ENCODE results near the gene SLC8A2.
"Not testable (repeated sequence)": the region's sequence is repeated elsewhere in the genome, so short reads cannot be mapped to it uniquely, and the experiment has no call there.

SLC8A2 gene

DNA sequence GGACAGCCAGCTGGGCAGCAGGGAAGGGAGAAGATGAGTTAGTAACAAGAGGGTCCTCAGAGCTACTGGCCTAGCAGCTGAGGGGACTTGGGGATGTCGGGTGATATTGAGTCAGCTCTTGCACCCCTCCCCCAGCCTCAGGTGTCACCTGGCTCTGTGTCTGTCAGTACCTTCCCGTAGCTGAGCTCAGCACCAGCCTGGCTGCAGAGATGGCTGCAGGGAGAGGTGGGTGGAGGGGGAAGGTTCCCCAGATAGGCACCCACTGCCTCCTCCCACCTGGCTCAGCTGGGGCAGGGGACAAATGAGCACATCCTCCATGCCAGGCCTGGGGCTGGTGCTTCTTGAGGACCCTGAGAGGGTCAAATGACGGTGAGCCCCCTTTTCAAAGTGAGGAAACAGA lies 19.2 kb upstream of the SLC8A2 start:
- peak in 1 of 10 donors; percentile 66 for DNase-seq
- intact Hi-C loops (cut with DNase I): no loop called here

DNA sequence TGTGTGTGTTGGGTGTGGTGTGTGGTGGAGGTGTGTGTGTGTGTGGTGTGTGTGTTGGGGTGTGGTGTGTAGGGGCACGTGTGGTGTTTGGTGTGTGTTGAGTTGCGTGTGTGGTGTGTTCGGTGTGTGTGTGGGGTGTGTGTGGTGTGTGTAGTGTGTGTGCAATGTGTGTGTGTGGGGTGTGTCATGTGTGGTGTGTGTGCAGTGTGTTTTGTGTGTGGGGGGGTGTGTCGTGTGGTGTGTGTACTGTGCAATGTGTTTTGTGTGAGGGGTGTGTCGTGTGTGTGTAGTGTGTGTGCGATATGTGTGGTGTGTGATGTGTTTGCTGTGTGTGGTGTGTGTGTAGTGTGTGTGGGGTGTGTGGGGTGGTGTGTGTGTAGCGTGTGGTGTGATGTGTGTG lies 18.3 kb upstream of the SLC8A2 start:
- intact Hi-C loops (cut with DNase I): no loop called here
- DNase-seq: no peak

DNA sequence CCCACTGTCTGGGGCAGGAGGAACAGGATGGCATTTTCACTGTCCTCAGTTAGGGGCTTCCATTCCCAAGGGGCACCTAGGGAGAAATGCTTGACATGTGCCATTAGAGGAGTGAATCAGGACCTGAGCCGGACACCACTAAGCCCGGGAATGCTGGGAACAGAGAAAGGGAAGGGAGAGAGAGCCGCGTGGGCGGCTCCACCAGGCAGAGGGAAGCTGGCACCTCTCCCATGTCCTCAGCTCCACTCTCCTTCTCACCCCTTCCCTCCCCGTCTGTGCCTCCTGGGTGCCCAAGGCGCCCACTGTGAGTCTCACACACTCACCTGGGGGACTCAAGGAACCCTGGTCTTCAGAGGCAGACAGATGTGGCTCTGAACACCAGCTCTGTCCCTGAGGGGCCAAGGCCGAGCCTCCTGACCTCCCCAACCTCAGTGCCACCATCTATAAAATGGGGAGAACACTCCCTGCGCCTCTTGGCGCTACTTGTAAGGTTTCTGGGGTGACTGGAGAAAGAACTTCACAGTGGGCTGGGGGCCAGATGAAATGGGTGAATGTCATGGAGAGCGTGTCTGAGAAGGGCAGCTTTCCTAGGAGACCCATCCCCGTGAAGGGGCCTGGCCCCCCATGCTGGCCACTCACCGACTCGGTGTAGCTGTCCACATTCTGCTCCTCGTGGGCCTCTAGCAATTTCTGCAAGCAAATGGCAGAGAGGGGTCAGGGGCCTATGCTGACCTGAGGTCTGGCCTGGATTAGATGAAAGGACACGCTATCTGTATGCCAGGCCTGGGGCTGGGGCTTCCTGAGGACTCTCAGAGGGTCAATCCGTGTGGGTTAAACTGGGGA lies 17.6 kb upstream of the SLC8A2 start:
- DNase-seq: peak in 2 of 10 donors; percentile 88 to 90
- intact Hi-C loops (cut with DNase I): no loop called here

- intact Hi-C loops (cut with DNase I): no loop called here
- peak in 2 of 10 donors; percentile 72 to 79 for DNase-seq
Observed at GRCh38 chr19:47487551-47488515, 16.1 kb upstream of the SLC8A2 start.

DNA sequence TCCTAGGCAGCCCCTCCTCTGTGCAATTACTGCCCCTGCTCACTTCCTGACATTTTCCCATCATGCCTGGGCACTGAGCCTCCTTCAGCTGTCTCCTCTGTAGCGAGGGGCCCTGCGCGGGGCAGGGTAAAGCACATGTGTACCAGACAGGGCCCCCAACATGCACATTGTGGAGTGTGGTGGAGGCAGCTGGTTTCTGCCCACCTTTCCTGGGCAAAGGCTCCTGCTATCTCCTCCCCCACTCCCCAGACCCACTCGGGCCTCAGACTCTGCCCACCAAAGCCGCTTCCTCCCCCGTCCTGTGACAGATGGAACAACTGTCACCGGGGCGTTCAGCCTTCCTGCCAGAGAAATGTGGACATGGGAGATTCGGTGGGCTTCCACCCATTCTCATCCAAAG lies 15.2 kb upstream of the SLC8A2 start:
- intact Hi-C loops (cut with DNase I): no loop called here
- peak in 2 of 10 donors; percentile 52 to 75 for DNase-seq

DNA sequence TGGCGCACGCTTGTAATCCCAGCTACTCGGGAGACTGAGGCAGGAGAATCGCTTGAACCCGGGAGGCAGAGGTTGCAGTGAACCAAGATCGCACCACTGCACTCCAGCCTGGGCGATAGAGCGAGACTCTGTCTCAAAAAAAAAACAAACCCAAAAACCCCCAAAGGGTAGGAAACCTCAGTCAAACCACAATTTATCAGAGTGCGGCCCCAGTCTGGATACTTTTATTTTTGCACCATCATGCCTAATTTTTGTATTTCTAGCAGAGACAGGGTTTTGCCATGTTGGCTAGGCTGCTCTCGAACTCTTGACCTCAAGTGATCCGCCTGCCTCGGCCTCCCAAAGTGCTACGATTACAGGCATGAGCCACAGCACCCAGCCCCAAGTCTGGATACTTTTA lies 14.5 kb upstream of the SLC8A2 start:
- DNase-seq; intact Hi-C loops (cut with DNase I): not testable (repeated sequence)

DNA sequence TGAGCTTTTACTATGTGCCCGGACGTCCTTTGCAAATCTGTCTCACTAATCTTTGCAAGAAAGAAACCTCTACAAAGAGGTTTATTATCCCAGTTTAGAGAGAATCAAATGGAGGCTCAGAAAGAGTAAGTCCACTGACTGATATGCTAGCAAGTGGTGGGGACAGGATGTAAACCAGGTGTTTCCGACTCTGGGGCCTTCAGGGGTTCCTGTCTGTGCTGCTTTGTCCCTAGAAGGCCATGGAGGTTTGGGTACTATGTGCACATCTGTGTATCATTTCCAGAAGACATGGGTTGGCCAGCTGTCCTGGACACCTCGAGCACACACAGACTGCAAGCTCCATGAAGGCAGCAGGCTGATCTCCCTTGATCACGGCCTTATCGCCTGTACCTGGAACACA lies 13.5 kb upstream of the SLC8A2 start:
- DNase-seq: peak in 1 of 10 donors; percentile 25
- intact Hi-C loops (cut with DNase I): loop anchor here (2.0 kb wide), 1 partner anchor 30 kb away; the partner anchor contains the start of gene NAPA

GRCh38 chr19:47483800-47484690 lies 12.4 kb upstream of the SLC8A2 start, which contains the start of gene KPTN:
Gene KPTN (minus strand): TSS chr19:47484219. CDS start chr19:47484160, 59 bp downstream.
- DNase-seq: peak; percentile 80 to 98 (median 84)
- intact Hi-C loops (cut with DNase I): loop anchor here (2.0 kb wide), 1 partner anchor 31 kb away; the partner anchor contains the start of gene NAPA

GRCh38 chr19:47483200-47483599 lies 11.5 kb upstream of the SLC8A2 start:
- intact Hi-C loops (cut with DNase I): no loop called here

DNA sequence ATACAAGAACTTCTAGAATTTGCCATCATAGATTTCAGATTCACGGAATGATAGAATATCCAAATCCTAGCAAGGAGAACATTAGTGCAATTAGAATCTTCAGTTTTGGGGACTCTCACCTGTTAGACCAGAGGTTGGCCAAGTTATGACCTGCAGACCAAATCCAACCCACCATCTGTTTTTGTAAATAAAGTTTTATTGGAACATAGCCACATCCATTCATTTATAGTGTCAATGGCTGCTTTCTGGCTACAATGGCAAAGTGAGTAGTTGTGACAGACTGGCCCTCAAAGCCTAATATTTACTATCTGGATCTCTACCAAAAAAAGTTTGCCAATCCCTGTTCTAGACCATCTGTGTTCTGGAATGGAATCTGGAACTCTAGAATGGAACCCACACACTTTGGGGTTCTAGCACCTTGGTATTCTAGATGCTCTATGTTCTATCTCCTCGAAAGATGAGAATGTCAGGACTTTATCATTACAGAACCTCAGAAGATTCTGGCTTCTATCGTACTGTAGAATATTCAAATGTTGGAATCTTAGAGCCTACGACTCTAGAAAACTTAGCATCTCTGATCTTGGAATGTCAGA lies 9.9 kb upstream of the SLC8A2 start:
- DNase-seq: no peak
- intact Hi-C loops (cut with DNase I): no loop called here

More at GRCh38 chr19:47483200-47483599, 11.5 kb upstream of the SLC8A2 start:
- DNase-seq: peak in 1 of 10 donors; percentile 79

GRCh38 chr19:47480658-47481057 lies 9.0 kb upstream of the SLC8A2 start:
- DNase-seq: peak in 1 of 10 donors; percentile 72
- intact Hi-C loops (cut with DNase I): no loop called here

GRCh38 chr19:47479701-47480503 lies 8.2 kb upstream of the SLC8A2 start:
- DNase-seq: peak in 2 of 10 donors; percentile 20 to 83
- intact Hi-C loops (cut with DNase I): no loop called here

DNA sequence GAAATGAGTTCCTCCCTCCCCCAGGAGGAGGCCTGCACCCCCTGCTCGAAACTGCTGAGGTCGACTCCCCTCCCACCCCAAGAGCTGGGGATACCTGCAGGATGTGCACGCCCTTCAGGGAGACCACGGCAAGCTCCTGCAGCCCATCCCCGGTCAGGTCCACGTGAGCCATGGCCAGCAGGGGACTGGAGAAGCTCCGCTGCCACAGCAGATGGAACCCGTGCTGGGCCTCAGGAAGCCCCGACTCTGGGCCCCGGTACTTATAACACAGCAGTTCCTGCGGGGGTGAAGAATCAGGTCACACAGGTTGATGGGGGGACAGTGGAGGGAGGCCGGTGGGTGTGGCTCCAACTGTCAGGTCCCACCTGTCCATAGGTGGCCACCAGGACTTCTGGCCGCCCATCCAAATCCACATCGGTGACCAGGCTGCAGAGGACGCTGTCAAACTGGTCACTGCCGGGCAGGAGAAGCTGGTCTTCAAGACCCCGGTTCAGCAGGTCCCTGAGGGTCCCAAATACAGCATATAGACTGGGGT lies 4.8 kb upstream of the SLC8A2 start:
- intact Hi-C loops (cut with DNase I): no loop called here

GRCh38 chr19:47475465-47475864 lies 3.8 kb upstream of the SLC8A2 start:
- intact Hi-C loops (cut with DNase I): no loop called here
- no peak for DNase-seq

More for the DNA sequence above, 4.8 kb upstream of the SLC8A2 start:
- peak in 1 of 10 donors; percentile 29 for DNase-seq

- DNase-seq: peak in 1 of 10 donors; percentile 40
- intact Hi-C loops (cut with DNase I): no loop called here
Observed at GRCh38 chr19:47473336-47473735, 1.6 kb upstream of the SLC8A2 start.

GRCh38 chr19:47471381-47471732 lies 336 bp downstream of the SLC8A2 start:
- intact Hi-C loops (cut with DNase I): no loop called here
- DNase-seq: peak in 1 of 10 donors; percentile 47

GRCh38 chr19:47470447-47471195 lies 1.1 kb downstream of the SLC8A2 start:
- intact Hi-C loops (cut with DNase I): no loop called here
- DNase-seq: peak in 1 of 10 donors; percentile 68

- DNase-seq: no peak
- intact Hi-C loops (cut with DNase I): no loop called here
Observed at GRCh38 chr19:47469719-47470118, 2.0 kb downstream of the SLC8A2 start.
